ENCODE data around the gene BLTP2.

DNA sequence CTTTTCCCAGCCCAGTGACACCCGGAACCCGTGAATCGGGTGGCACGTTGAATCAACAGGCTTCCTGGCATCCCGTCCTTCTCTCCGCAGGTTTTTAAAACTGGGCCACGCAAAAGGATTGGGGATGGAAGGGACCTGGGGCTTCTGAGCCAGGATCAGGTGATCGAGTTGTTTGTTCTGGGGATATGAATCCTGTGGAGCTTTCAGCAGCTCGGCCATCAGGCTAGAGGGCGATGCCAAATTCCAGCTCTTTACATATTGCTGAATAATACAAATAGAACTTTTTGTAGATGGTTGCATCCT lies 17.5 kb upstream of the BLTP2 start:
- TF ChIP-seq, protein P1, sequence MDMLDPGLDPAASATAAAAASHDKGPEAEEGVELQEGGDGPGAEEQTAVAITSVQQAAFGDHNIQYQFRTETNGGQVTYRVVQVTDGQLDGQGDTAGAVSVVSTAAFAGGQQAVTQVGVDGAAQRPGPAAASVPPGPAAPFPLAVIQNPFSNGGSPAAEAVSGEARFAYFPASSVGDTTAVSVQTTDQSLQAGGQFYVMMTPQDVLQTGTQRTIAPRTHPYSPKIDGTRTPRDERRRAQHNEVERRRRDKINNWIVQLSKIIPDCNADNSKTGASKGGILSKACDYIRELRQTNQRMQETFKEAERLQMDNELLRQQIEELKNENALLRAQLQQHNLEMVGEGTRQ (CRISPR knock-in tag; IDR thresholded peaks at IDR 0.05), result no peak
- TF ChIP-seq, protein P2, sequence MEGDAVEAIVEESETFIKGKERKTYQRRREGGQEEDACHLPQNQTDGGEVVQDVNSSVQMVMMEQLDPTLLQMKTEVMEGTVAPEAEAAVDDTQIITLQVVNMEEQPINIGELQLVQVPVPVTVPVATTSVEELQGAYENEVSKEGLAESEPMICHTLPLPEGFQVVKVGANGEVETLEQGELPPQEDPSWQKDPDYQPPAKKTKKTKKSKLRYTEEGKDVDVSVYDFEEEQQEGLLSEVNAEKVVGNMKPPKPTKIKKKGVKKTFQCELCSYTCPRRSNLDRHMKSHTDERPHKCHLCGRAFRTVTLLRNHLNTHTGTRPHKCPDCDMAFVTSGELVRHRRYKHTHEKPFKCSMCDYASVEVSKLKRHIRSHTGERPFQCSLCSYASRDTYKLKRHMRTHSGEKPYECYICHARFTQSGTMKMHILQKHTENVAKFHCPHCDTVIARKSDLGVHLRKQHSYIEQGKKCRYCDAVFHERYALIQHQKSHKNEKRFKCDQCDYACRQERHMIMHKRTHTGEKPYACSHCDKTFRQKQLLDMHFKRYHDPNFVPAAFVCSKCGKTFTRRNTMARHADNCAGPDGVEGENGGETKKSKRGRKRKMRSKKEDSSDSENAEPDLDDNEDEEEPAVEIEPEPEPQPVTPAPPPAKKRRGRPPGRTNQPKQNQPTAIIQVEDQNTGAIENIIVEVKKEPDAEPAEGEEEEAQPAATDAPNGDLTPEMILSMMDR (IDR thresholded peaks at IDR 0.05), result no peak

Measured in WTC11 (cell line).